ENCODE measurements around the gene IL1RN. TPM values are rescaled to one million over a fixed set of nuclear protein-coding genes. Genes with fewer than 3 reads are reported as not detected.

IL1RN gene
- total and polyA plus RNA-seq, 2 of the 4 experiments (the other 2 are of a cell fraction), result not detected

DNA sequence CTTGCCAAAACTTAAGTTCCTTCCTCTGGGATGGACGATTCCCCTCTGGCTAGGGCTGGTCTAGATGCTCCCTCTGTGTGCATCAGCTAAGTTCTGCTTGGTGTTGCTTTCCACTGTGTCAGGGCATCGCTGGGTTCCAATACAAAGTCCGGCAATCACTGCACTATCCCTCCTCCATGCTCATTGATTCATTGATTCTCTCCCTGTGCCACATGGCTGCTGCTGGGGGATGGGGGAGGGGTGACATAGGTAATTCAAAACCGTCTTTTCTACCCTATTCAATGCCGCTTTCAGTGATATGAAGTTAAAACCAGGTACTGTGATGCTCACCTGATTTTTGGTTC, 22.8 kb downstream of the IL1RN start (continued):
- TF ChIP-seq, protein P1, sequence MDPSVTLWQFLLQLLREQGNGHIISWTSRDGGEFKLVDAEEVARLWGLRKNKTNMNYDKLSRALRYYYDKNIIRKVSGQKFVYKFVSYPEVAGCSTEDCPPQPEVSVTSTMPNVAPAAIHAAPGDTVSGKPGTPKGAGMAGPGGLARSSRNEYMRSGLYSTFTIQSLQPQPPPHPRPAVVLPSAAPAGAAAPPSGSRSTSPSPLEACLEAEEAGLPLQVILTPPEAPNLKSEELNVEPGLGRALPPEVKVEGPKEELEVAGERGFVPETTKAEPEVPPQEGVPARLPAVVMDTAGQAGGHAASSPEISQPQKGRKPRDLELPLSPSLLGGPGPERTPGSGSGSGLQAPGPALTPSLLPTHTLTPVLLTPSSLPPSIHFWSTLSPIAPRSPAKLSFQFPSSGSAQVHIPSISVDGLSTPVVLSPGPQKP (IDR thresholded peaks at IDR 0.05; ENCODE audit: borderline replicate concordance, low read depth, low read length), result no peak
- TF ChIP-seq FOS (IDR thresholded peaks at IDR 0.05; ENCODE audit: low read depth, low read length) (no peak), CEBPB (IDR thresholded peaks at IDR 0.05; ENCODE audit: low read depth, low read length) (no peak), MAFK (IDR thresholded peaks at IDR 0.05; ENCODE audit: low read depth, low read length) (no peak)

DNA sequence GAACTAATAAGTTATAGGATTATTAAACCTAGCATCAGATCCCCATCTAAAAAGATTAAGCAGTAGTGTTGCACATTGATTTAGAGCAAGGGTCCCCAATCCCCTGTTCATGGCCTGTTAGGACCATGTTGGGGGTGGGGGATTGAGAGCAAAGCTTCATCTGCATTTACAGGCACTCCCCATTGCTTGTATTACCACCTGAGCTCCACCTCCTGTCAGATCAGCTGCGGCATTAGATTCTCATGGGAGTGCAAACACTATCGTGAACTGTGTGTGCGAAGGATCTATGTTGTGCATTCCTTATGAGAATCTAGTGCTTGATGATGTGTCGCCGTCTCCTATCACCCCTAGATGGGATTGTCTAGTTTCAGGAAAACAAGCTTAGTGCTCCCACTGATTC, 27.9 kb downstream of the IL1RN start:
- BruUV-seq (replicated peaks), result no TSS peak
- ATAC-seq (ENCODE audit: low read depth) (no peak), DNase-seq (no peak)
- Histone ChIP-seq H3K9ac (ENCODE audit: low read depth, low read length) (no peak overlapping the region), H3K14ac (replicated peaks; ENCODE audit: low read depth, low read length) (no peak overlapping the region), H4K8ac (ENCODE audit: low read depth in 2 of 2, low read length in 2 of 2) (no peak overlapping the region), H2BK120ac (ENCODE audit: low read depth, low read length) (no peak overlapping the region), H3K9me3 (ENCODE audit: control insufficient read depth, insufficient read depth, low read length) (no peaks in the 10 kb centered on the region), H3K27me3 (ENCODE audit: control insufficient read depth, insufficient read depth, low read length) (peaks cover 23% of the 10 kb centered on the region), H2BK15ac (ENCODE audit: low read depth, low read length) (no peak overlapping the region), H3K18ac (ENCODE audit: low read depth, low read length) (no peak overlapping the region), H4K20me1 (ENCODE audit: insufficient read depth, low read length) (no peaks in the 10 kb centered on the region), H2AK9ac (replicated peaks; ENCODE audit: low read depth, low read length, poor library complexity) (no peak overlapping the region), H3K27ac (ENCODE audit: insufficient read depth, low read length) (no peak overlapping the region), H2AK5ac (ENCODE audit: low read depth, low read length) (no peak overlapping the region), H3K4me3 (ENCODE audit: insufficient read depth, low read depth, low read length) (no peak overlapping the region), H3K4me1 (ENCODE audit: control insufficient read depth, insufficient read depth, low read length) (no peaks in the 10 kb centered on the region; the same call in 1 of the 2 replicates), H3K4me2 (ENCODE audit: low read depth, low read length) (no peak overlapping the region), H3K36me3 (ENCODE audit: control insufficient read depth, insufficient read depth, low read length) (no peaks in the 10 kb centered on the region), H2BK20ac (ENCODE audit: low read depth, low read length) (no peak overlapping the region), H2BK5ac (ENCODE audit: low read depth, low read length, poor library complexity, severe bottlenecking) (no peak overlapping the region), H2AFZ (replicated peaks; ENCODE audit: low read length, poor library complexity) (no peak overlapping the region), H3K4ac (ENCODE audit: low read depth, low read length) (no peak overlapping the region), H3K9me1 (ENCODE audit: insufficient read depth, low read length) (no peaks in the 10 kb centered on the region), H4K5ac (ENCODE audit: low read depth, low read length) (no peak overlapping the region), H3K23ac (ENCODE audit: low read depth, low read length) (no peak overlapping the region), H3K56ac (ENCODE audit: extremely low read depth, insufficient read depth, low read length) (no peak overlapping the region), H4K91ac (ENCODE audit: insufficient read depth, low read depth, low read length) (no peak overlapping the region), H3K79me1 (ENCODE audit: low read depth in 1 of 2, low read length in 2 of 2) (no peaks in the 10 kb centered on the region)
- WGBS, 2 experiments (ENCODE audit: extremely low coverage in 2 of 2, insufficient read length in 1 of 2), result no CpG with 5 or more reads among the region's 5 CpGs
- in situ Hi-C loops (cut with MboI; ENCODE audit: low sequenced_read_pairs) (no loop called here), dilution Hi-C loops (cut with HindIII; ENCODE audit: low sequenced_read_pairs, unreplicated experiment) (no loop called here), intact Hi-C loops (cut with micrococcal nuclease) (no loop called here)
- ChIA-PET POLR2A (ENCODE audit: unreplicated experiment) (no interaction called here), CTCF (interaction anchor here (1.7 kb wide), 1 partner anchor 13 kb away, joined by 4 read pairs; no protein-coding TSS in a partner anchor)
- TF ChIP-seq CHD1 (IDR thresholded peaks at IDR 0.05; ENCODE audit: low read depth, low read length), result no peak
- TF ChIP-seq RCOR1 (IDR thresholded peaks at IDR 0.05; ENCODE audit: insufficient replicate concordance, low read length), result no peak
- TF ChIP-seq MAFK (IDR thresholded peaks at IDR 0.05; ENCODE audit: low read depth, low read length), result no peak
- no peak for TF ChIP-seq FOS (IDR thresholded peaks at IDR 0.05; ENCODE audit: low read depth, low read length)
- no peak for TF ChIP-seq RFX5 (IDR thresholded peaks at IDR 0.05; ENCODE audit: low read depth, low read length)
- TF ChIP-seq, protein P2, sequence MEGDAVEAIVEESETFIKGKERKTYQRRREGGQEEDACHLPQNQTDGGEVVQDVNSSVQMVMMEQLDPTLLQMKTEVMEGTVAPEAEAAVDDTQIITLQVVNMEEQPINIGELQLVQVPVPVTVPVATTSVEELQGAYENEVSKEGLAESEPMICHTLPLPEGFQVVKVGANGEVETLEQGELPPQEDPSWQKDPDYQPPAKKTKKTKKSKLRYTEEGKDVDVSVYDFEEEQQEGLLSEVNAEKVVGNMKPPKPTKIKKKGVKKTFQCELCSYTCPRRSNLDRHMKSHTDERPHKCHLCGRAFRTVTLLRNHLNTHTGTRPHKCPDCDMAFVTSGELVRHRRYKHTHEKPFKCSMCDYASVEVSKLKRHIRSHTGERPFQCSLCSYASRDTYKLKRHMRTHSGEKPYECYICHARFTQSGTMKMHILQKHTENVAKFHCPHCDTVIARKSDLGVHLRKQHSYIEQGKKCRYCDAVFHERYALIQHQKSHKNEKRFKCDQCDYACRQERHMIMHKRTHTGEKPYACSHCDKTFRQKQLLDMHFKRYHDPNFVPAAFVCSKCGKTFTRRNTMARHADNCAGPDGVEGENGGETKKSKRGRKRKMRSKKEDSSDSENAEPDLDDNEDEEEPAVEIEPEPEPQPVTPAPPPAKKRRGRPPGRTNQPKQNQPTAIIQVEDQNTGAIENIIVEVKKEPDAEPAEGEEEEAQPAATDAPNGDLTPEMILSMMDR (conservative IDR thresholded peaks at IDR 0.05; ENCODE audit: low read depth, low read length), result no peak
- TF ChIP-seq POLR2A (IDR thresholded peaks at IDR 0.05; ENCODE audit: low read depth, low read length), result no peak
- no peak for TF ChIP-seq RAD21 (IDR thresholded peaks at IDR 0.05; ENCODE audit: low read length)
- no peak for TF ChIP-seq SMC3 (IDR thresholded peaks at IDR 0.05; ENCODE audit: low read depth, low read length)
- no peak for TF ChIP-seq CEBPB (IDR thresholded peaks at IDR 0.05; ENCODE audit: low read depth, low read length)
- TF ChIP-seq MAZ (IDR thresholded peaks at IDR 0.05; ENCODE audit: borderline replicate concordance, low read depth, low read length), result no peak
- no peak for TF ChIP-seq NFE2L2 (IDR thresholded peaks at IDR 0.05; ENCODE audit: low read depth, low read length)
- TF ChIP-seq BHLHE40 (IDR thresholded peaks at IDR 0.05; ENCODE audit: low read depth, low read length), result no peak
- TF ChIP-seq MXI1 (IDR thresholded peaks at IDR 0.05; ENCODE audit: borderline replicate concordance, low read depth, low read length), result no peak

Data from IMR-90 (cell line).